Measurements from ENCODE around the gene LRRC27.
A peak's percentile ranks its signal among the peaks of the same experiment; 100 is the strongest.
"Not testable (repeated sequence)": the region's sequence is repeated elsewhere in the genome, so short reads cannot be mapped to it uniquely, and the experiment has no call there.

The LRRC27 gene

DNA sequence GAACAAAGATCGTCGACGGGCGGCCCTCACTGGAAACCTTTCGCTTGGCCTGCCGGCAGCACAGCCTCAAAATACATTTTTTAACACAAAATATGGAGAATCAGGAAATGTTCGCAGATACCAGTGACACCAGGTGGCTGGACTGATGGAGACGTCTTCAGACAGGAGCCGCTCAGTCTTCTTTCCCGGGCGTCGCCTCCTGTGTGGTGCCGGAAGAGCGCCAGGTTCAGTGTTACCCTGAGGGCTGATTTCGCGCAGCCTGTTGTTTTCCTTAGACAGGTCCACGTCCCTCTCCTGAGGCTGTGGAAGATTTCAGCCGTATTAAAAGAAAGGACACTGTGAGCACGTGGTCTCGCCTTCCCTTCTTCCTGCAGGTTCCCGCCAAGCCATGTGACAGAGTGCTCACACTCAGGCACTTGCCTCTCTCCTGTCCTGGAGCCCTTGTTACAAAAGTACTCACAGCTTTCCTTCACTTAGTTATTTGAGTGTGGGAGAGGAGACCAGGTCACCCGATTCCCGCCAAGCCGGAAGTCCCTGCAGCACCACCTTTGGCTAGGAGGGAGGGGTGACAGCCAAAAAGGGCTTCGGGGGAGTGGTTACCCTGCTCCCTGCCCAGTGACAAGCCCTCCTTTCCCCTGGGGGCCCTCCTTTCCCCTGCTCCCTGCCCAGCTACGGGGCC lies 43.3 kb downstream of the LRRC27 start:
- DNase-seq (no peak), ATAC-seq (no peak)
- Mint-ChIP-seq H3K4me1 (peaks cover 7% of the 10 kb centered on the region), H3K27ac (no peak overlapping the region), H3K27me3 (no peaks in the 10 kb centered on the region), H3K9me3 (no peaks in the 10 kb centered on the region), H3K4me3 (no peak overlapping the region)

DNA sequence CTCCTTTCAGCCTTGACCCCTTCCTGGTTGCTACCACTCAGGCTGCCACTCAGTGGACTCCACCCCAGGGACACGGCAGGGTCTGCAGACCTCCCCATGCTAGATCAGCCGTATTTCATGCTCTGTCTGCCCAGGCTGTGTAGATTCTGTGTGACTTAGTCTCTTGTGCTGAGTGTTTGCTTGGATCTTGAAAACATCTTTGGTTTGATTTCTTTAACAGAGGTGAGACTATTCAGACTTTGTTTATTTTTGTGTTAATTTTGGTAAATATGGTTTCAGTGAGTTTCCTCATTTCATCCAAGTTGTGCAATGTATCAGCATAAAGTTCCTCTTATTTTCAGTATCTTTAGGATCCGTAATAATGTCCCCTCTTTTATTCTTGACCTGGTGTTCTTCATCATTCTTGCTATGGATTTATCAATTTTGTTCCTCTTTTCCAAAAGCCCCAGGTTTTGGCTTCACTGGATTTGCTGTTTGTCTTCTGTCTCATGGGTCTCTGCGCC lies 43.9 kb downstream of the LRRC27 start:
- no peak overlapping the region for H3K4me3 Mint-ChIP-seq
- DNase-seq = no peak
- no peaks in the 10 kb centered on the region for H3K27me3 Mint-ChIP-seq
- H3K9me3 Mint-ChIP-seq = no peaks in the 10 kb centered on the region
- no peak overlapping the region for H3K27ac Mint-ChIP-seq
- no peak for ATAC-seq
- peaks cover 7% of the 10 kb centered on the region for H3K4me1 Mint-ChIP-seq

DNA sequence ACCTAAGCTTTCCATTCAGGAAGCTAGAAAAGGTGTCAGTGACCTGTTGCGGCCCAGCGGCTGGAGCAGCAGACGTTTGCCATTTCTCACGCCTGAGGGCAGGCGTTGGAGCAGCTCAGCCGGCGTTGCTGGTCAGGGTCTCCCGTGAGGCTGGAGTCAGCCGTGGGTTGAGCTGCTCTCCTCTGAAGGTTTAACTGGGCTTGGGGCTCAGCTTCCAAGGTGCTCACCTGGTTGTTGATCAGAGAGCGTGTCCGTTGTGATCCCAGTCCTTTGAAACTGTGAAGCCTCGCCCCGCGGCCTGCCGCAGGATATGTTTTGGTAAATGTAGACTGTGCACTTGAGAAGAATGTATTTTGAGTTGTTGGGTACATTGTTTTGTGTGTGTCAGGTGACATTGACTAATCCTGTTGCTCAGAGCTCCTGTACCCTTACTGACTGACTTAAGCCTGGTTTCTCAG lies 44.4 kb downstream of the LRRC27 start:
- H3K4me1 Mint-ChIP-seq = peaks cover 7% of the 10 kb centered on the region
- ATAC-seq (no peak), DNase-seq (no peak)
- H3K27ac Mint-ChIP-seq = no peak overlapping the region
- H3K4me3 Mint-ChIP-seq = no peak overlapping the region
- no peaks in the 10 kb centered on the region for H3K27me3 Mint-ChIP-seq
- no peaks in the 10 kb centered on the region for H3K9me3 Mint-ChIP-seq

DNA sequence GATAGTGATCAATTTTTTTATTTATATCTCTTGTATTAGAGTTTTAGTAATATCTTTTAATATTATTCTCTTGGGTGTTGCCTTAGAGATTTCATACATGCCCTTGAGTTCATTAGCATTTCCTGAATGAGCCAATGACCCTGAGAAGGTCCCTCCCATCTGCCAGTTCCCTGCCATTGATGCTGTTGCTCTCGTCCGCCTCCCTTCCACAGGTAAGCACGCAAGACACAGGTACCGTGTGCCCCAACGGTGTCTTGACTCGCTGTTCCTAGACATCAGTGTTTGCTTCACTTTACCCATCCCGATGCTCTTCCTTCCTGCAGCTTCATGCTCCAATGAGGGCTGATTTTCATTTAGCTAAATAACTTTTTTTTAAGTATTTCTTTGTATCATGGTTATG lies 45.3 kb downstream of the LRRC27 start:
- Mint-ChIP-seq H3K27ac (no peak overlapping the region), H3K4me3 (no peak overlapping the region), H3K27me3 (no peaks in the 10 kb centered on the region), H3K9me3 (no peaks in the 10 kb centered on the region), H3K4me1 (peaks cover 4% of the 10 kb centered on the region)
- DNase-seq (no peak), ATAC-seq (no peak)

DNA sequence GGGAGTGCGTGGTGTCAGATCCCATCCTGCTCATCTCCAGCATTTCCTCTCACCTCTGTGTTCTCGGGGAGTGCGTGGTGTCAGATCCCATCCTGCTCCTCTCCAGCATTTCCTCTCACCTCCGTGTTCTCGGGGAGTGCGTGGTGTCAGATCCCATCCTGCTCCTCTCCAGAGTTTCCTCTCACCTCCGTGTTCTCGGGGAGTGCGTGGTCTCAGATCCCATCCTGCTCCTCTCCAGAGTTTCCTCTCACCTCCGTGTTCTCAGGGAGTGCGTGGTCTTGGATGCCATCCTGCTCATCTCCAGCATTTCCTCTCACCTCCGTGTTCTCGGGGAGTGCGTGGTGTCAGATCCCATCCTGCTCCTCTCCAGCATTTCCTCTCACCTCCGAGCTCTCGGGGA lies 47.0 kb downstream of the LRRC27 start:
- H3K27ac Mint-ChIP-seq, ATAC-seq, H3K4me3 Mint-ChIP-seq: not testable (repeated sequence)

DNA sequence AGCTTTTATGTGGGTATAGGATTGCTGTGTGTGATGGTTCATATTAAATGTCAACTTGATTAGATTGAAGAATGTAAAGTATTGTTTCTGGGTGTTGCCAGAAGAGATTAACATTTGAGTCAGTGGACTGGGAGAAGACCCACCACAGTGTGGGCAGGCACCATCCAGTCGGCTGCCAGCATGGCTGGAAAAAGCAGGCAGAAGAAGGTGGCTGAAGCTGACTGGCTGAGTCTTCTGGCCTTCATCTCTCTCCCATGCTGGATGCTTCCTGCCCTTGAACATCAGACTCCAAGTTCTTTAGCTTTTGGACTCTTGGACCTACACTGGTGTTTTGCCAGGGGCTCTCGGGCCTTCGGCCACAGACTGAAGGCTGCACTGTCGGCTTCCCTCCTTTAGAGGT lies 49.0 kb downstream of the LRRC27 start:
- not testable (repeated sequence) for H3K27ac Mint-ChIP-seq, H3K4me3 Mint-ChIP-seq, H3K27me3 Mint-ChIP-seq, DNase-seq, ATAC-seq, H3K9me3 Mint-ChIP-seq
- H3K4me1 Mint-ChIP-seq = peaks cover 12% of the 10 kb centered on the region

More for the DNA sequence above, 47.0 kb downstream of the LRRC27 start:
- H3K27me3 Mint-ChIP-seq, H3K9me3 Mint-ChIP-seq, DNase-seq: not testable (repeated sequence)
- H3K4me1 Mint-ChIP-seq = peaks cover 12% of the 10 kb centered on the region

DNA sequence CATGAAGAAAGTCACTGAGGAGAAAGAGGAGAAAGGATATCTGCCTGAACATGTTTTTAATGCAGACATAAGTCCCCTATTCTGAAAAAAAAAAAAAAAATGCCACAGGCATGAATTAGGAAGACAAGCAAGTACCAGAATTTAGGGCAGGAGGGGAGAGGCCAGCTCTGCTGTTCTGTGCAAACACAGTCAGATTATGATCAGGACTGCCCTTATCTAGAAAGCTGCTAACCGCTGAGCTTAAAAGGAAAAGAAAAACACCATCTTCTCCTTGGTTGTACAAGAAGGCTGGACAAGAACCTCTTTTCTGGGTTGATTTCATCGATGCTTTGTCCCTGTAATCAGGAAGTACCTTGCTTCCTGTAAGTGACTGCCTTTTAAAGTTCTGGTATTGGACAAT lies 49.7 kb downstream of the LRRC27 start:
- no peaks in the 10 kb centered on the region for H3K9me3 Mint-ChIP-seq
- H3K4me1 Mint-ChIP-seq = peaks cover 15% of the 10 kb centered on the region
- H3K27ac Mint-ChIP-seq = peak overlapping the region in 1 of 2 donors; percentile 83
- ATAC-seq = no peak
- H3K4me3 Mint-ChIP-seq = no peak overlapping the region
- no peak for DNase-seq
- no peaks in the 10 kb centered on the region for H3K27me3 Mint-ChIP-seq

DNA sequence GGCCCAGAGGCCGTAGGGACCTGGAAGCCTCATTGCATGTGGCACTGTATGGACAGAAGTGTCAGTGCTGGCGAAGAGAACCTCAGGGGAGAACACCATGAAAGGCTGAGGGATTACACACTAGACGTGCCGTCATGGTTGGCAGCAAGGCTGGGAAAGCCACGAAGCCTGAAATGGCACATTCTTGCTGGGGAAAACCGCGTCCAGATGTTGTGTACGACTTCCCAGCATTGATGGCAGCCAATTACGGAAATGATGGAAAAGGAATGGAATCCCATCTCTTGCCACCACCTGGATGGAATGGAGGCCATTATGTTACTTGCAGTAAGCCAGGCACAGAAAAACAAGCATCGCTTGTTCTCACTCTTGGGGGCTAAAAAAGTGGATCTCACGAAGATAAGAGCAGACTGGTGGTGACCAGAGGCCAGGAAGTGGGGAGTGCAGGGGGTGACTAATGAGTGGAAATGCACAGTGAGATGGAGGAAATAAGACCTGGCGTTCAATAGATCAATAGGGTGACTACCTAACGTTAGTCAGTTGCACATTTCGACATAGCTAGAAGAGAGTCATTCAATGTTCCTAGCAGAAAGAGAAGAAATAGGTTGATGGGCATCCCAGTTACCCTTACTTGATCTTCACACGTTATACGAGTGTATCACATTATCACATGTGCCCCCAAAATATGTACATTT lies 50.4 kb downstream of the LRRC27 start:
- Mint-ChIP-seq H3K27me3 (no peaks in the 10 kb centered on the region), H3K4me1 (peaks cover 21% of the 10 kb centered on the region), H3K4me3 (no peak overlapping the region), H3K9me3 (no peaks in the 10 kb centered on the region), H3K27ac (no peak overlapping the region)
- DNase-seq (no peak), ATAC-seq (peak; percentile 65)

DNA sequence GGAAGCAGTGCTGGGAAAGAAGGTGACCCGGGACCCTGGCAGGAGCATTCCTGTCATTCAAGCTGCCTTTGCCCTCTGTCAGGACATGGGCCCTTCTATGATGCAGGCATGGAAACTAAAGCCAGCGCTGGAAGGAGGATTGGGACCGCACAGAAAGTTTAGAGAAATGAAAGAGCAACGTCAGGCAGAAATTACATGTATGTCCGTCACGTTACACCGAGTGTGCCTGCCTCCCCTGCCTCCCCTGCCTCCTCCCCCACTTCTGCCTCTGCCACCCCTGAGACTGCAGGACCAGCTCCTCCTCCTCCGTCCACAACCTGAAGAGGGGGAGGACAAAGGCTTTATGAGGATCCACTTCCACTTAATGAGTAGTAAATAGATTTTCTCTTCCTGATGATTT lies 51.1 kb downstream of the LRRC27 start:
- DNase-seq = no peak
- H3K4me3 Mint-ChIP-seq = no peak overlapping the region
- H3K27ac Mint-ChIP-seq = no peak overlapping the region
- H3K9me3 Mint-ChIP-seq = no peaks in the 10 kb centered on the region
- H3K27me3 Mint-ChIP-seq = no peaks in the 10 kb centered on the region
- no peak for ATAC-seq
- H3K4me1 Mint-ChIP-seq = peaks cover 27% of the 10 kb centered on the region

DNA sequence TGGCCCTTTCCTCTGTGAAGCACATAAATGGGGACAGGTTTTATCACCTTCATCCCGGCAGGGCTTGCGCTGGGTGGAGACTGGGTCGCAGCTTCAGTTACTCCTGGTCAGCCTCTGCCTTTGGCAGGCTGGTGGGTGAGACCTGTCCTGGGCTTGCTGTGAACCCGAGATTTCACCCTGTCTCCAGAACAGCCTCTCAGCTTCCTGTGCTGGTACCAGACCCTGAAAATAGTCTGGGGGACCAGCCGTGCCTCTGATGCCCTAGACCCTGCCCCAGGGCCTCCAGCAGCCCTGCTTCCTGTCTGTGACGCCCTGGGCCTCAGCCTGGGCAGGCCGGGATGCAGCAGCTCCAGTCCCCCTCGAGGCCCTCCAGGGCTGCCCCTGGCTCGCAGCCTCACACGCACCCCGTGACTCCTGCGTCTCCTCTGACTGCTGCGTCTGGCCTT lies 51.8 kb downstream of the LRRC27 start:
- H3K4me3 Mint-ChIP-seq = no peak overlapping the region
- DNase-seq (no peak), ATAC-seq (no peak)
- no peaks in the 10 kb centered on the region for H3K27me3 Mint-ChIP-seq
- H3K9me3 Mint-ChIP-seq = no peaks in the 10 kb centered on the region
- no peak overlapping the region for H3K27ac Mint-ChIP-seq
- peaks cover 27% of the 10 kb centered on the region for H3K4me1 Mint-ChIP-seq

DNA sequence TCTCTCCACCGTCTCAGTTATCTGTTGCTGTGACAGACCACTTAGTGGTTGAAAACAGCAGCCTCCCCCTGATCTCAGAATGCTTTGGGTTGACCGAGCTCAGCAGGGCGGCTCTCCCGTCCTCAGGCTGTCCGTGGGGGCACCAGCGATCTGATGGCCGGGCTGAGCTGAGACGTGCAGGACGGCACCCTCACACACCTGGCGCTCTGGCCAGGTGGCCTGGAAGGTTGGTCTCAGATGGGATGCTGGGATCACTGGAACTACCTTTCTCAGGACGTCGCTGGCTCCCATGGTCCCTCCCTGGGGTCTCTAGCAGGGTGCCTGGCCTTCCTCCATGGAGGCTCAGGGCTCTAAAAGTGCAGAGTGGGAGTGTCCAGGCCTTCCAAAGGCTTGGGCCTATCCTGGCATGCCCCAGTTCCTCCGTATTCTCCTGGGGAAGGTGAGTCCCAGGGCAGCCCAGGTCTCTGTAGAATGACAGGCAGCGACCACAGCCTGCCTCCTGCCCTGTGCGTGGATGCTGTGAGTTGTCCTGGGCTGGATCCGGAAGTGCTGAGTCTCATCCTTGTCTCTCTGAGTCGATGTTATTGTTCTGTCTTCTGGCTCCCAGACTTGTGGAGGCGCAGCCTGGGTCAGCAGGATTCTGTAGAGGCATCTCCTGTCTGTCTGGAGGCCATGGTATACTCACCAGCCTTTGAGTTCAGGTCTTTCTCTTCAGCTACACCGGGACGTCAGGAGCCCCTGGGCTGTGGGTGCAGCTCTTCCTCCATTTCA lies 52.8 kb downstream of the LRRC27 start:
- H3K27me3 Mint-ChIP-seq = no peaks in the 10 kb centered on the region
- no peaks in the 10 kb centered on the region for H3K9me3 Mint-ChIP-seq
- peaks cover 34% of the 10 kb centered on the region for H3K4me1 Mint-ChIP-seq
- no peak for DNase-seq
- H3K4me3 Mint-ChIP-seq = no peak overlapping the region
- ATAC-seq = no peak
- H3K27ac Mint-ChIP-seq = peak overlapping the region in 1 of 2 donors; percentile 2

DNA sequence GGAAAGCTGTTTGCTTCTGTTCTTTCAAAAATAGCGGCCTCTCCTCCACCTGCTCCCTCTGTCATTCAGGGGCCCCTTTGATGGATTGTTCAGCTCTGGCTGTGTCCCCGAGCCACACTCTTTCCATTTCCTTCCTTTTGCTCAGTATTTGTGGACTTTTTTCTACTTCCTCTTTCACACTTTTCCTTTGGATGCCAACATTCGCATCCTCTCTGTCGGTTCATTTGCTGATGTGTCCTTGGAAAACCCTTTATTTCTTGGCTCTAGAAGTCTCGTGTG lies 53.3 kb downstream of the LRRC27 start:
- Mint-ChIP-seq H3K4me3 (no peak overlapping the region), H3K27me3 (no peaks in the 10 kb centered on the region), H3K27ac (no peak overlapping the region), H3K4me1 (peaks cover 34% of the 10 kb centered on the region), H3K9me3 (no peaks in the 10 kb centered on the region)
- ATAC-seq = no peak
- no peak for DNase-seq

DNA sequence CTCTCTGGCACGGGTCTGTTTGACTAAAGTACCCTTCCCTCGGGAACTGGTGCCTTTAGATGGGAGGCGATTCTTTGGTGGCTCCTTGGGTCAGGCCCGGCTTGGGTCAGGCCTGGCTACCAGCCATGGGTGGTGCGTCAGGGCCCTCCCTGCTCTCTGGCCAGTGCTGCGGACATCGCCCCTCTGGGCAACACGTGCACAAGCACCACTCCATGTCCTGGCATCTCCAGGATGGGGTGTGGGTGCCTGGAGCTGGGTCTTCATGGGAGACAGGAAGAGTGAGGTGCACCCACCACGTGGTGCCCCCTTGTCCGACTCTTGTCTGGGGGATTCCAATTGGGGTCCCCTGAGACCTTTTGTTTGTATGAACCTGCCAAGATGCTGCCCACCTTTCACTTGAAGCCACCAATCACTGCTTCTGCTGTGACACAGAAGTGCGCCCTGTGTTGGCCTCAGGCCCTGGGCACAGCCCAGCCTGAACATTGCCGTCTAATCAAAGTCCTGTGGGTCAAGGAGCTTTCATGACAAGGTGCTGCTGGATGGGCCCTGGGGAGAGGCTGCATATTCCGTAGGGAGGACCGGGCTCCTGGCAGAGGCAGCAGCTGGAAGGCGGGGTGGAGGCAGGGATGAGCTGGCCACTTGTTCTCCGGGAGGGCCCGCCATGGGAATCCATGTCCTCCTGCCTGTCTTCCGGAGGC lies 53.9 kb downstream of the LRRC27 start:
- Mint-ChIP-seq H3K4me1 (peaks cover 34% of the 10 kb centered on the region), H3K27ac (no peak overlapping the region), H3K27me3 (no peaks in the 10 kb centered on the region), H3K9me3 (no peaks in the 10 kb centered on the region), H3K4me3 (no peak overlapping the region)
- ATAC-seq = no peak
- no peak for DNase-seq

DNA sequence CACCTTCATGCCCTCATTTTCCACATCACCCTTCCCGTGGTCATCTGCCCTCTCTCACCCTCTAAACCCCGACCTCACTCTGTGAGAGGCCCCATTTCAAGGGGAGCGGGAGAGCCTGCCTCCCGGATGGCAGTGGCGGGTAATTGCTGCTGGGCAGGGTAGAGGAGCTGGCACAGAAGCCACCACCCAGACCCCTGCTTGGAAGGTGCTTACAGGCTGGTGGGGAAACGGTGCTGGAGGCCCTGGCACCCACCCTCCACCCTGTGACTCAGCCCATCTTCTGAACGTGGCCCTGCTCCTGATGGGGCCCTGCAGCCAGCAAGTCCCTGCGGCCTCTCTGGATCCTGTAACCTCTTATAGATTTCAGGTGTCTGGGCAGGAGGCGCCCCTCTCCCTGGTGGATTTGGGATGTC lies 54.4 kb downstream of the LRRC27 start:
- H3K27me3 Mint-ChIP-seq = no peaks in the 10 kb centered on the region

DNA sequence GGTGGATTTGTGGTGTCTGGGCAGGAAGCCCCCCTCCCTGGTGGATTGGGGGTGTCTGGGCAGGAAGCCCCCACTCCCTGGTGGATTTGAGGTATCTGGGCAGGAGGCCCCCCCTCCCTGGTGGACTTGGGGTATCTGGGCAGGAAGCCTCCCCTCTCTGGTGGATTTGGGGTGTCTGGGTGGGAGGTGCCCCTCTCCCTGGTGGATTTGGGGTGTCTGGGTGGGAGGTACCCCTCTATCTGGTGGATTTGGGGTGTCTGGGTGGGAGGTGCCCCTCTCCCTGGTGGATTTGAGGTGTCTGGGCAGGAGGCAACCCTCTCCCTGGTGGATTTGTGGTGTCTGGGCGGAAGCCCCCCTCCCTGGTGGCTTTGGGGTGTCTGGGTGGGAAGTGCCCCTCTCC lies 54.9 kb downstream of the LRRC27 start:
- peaks cover 34% of the 10 kb centered on the region for H3K4me1 Mint-ChIP-seq
- H3K27ac Mint-ChIP-seq = peak overlapping the region; percentile 52 to 69
- not testable (repeated sequence) for H3K27me3 Mint-ChIP-seq, ATAC-seq, DNase-seq, H3K9me3 Mint-ChIP-seq
- peak overlapping the region in 1 of 2 donors; percentile 20 for H3K4me3 Mint-ChIP-seq

More for the DNA sequence above, 54.4 kb downstream of the LRRC27 start:
- Mint-ChIP-seq H3K9me3 (no peaks in the 10 kb centered on the region), H3K27ac (peak overlapping the region; percentile 52 to 69), H3K4me1 (peaks cover 34% of the 10 kb centered on the region), H3K4me3 (peak overlapping the region in 1 of 2 donors; percentile 20)
- ATAC-seq = no peak
- no peak for DNase-seq
